ENCODE data around the gene DCLK1.

DCLK1 gene

GRCh38 chr13:35764326-35765015, 366.7 kb downstream of the DCLK1 start:
- ChIA-PET CTCF (interaction anchor here (0.8 to 2.2 kb wide), 3 partner anchors 44 to 189 kb away, joined by 3 to 7 read pairs (median 3); no protein-coding TSS in a partner anchor), POLR2A (interaction anchor here (0.6 kb wide), 1 partner anchor 1747 kb away, joined by 3 read pairs; no protein-coding TSS in a partner anchor)
- no peak for TF ChIP-seq CTCF (IDR thresholded peaks at IDR 0.05; ENCODE audit: insufficient read depth, low read length, missing control alignments)
- no peak overlapping the region for H3K4me3 ChIP-seq (ENCODE audit: low read depth, low read length)
- peak; percentile 73 for DNase-seq (ENCODE audit: low read depth, low spot score)

GRCh38 chr13:35763782-35764123, 367.4 kb downstream of the DCLK1 start:
- no peak for TF ChIP-seq CTCF (IDR thresholded peaks at IDR 0.05; ENCODE audit: insufficient read depth, low read length, missing control alignments)
- CTCF ChIA-PET, result interaction anchor here (0.9 to 2.2 kb wide), 2 partner anchors 133 to 190 kb away, joined by 3 to 7 read pairs; no protein-coding TSS in a partner anchor
- POLR2A ChIA-PET, result no interaction called here
- no peak overlapping the region for H3K4me3 ChIP-seq (ENCODE audit: low read depth, low read length)
- DNase-seq (ENCODE audit: low read depth, low spot score), result no peak

GRCh38 chr13:35763060-35763781, 368.0 kb downstream of the DCLK1 start:
- CTCF ChIA-PET, result interaction anchor here (0.9 kb wide), 1 partner anchor 191 kb away, joined by 3 read pairs; no protein-coding TSS in a partner anchor
- POLR2A ChIA-PET, result no interaction called here
- no peak for DNase-seq (ENCODE audit: low read depth, low spot score)
- no peak overlapping the region for H3K4me3 ChIP-seq (ENCODE audit: low read depth, low read length)
- TF ChIP-seq CTCF (IDR thresholded peaks at IDR 0.05; ENCODE audit: insufficient read depth, low read length, missing control alignments), result no peak

- DNase-seq (ENCODE audit: low read depth, low spot score), result no peak
- TF ChIP-seq CTCF (IDR thresholded peaks at IDR 0.05; ENCODE audit: insufficient read depth, low read length, missing control alignments), result no peak
- ChIA-PET POLR2A (no interaction called here), CTCF (no interaction called here)
- H3K4me3 ChIP-seq (ENCODE audit: low read depth, low read length), result no peak overlapping the region
These were observed 369.5 kb downstream of the DCLK1 start for GRCh38 chr13:35761440-35762252.

- no peak for DNase-seq (ENCODE audit: low read depth, low spot score)
- no peak overlapping the region for H3K4me3 ChIP-seq (ENCODE audit: low read depth, low read length)
- ChIA-PET CTCF (interaction anchor here (1.5 kb wide), 1 partner anchor 38 kb away, joined by 4 read pairs; no protein-coding TSS in a partner anchor), POLR2A (no interaction called here)
- TF ChIP-seq CTCF (IDR thresholded peaks at IDR 0.05; ENCODE audit: insufficient read depth, low read length, missing control alignments), result no peak
These were observed 370.4 kb downstream of the DCLK1 start for GRCh38 chr13:35760735-35761281.
